C4-2B (cell line): ENCODE measurements around the gene UGT1A10.

Experiments used
- H3K27ac ChIP-seq: fragments of 450-650 bp; 2 replicates; pipeline ENCODE4 v1.5.1; 2017
- CTCF ChIP-seq: fragments of 450-650 bp; conservative IDR thresholded peaks from 2 replicates; pipeline ENCODE4 v1.5.1; 2017; ENCODE audit warnings: mild to moderate bottlenecking
- ZFX ChIP-seq: fragments of 450-650 bp; IDR thresholded peaks from 2 replicates; pipeline ENCODE4 v1.6.1; 2017

Gene UGT1A10

GRCh38 chr2:233658610-233659009, 22.4 kb downstream of the UGT1A10 start:
- TF ChIP-seq ZFX, result no peak
- TF ChIP-seq CTCF, result no peak
- no peak overlapping the region for H3K27ac ChIP-seq

- H3K27ac ChIP-seq, result no peak overlapping the region
- no peak for TF ChIP-seq CTCF
- TF ChIP-seq ZFX, result no peak
Measured at GRCh38 chr2:233663911-233664310, 27.7 kb downstream of the UGT1A10 start.

- no peak overlapping the region for H3K27ac ChIP-seq
Measured at GRCh38 chr2:233668605-233669260, 32.5 kb downstream of the UGT1A10 start.

GRCh38 chr2:233671290-233672161, 35.3 kb downstream of the UGT1A10 start, which contains the start of gene UGT1A9:
Gene UGT1A9 (plus strand): TSS chr2:233671898. CDS start chr2:233671935, 37 bp downstream.
- TF ChIP-seq ZFX (no peak), CTCF (no peak)

More at GRCh38 chr2:233668605-233669260, 32.5 kb downstream of the UGT1A10 start:
- TF ChIP-seq CTCF (no peak), ZFX (no peak)

GRCh38 chr2:233672886-233673285, 36.6 kb downstream of the UGT1A10 start:
- no peak overlapping the region for H3K27ac ChIP-seq

More at GRCh38 chr2:233671290-233672161, 35.3 kb downstream of the UGT1A10 start, which contains the start of gene UGT1A9:
- H3K27ac ChIP-seq, result no peak within 1 kb of the TSS

GRCh38 chr2:233673896-233674295, 37.6 kb downstream of the UGT1A10 start:
- TF ChIP-seq CTCF (no peak), ZFX (no peak)
- H3K27ac ChIP-seq, result no peak overlapping the region

More at GRCh38 chr2:233672886-233673285, 36.6 kb downstream of the UGT1A10 start:
- TF ChIP-seq CTCF, result no peak
- TF ChIP-seq ZFX, result no peak

DNA sequence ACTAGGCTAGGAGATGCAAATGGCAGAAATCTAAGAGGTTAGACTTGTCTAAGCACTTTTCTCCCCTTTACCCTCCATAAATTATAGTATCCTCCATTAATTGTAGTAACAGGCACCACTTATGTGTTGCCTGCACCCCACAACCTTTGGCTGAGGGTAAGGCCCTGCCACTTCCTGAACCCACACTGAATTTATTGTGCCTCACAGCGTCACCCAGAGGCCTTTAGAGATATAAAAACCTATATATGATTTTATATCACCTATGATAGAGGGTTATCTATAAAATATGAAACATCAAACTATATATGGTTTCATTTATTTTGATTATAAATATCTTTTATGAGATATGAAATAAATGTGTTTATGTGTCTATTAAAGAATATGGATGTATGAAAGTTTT, 38.1 kb downstream of the UGT1A10 start:
- TF ChIP-seq ZFX (no peak), CTCF (no peak)
- no peak overlapping the region for H3K27ac ChIP-seq
